ENCODE measurements around the gene MPL.
"Not testable (repeated sequence)": the region's sequence is repeated elsewhere in the genome, so short reads cannot be mapped to it uniquely, and the experiment has no call there.

Gene MPL

DNA sequence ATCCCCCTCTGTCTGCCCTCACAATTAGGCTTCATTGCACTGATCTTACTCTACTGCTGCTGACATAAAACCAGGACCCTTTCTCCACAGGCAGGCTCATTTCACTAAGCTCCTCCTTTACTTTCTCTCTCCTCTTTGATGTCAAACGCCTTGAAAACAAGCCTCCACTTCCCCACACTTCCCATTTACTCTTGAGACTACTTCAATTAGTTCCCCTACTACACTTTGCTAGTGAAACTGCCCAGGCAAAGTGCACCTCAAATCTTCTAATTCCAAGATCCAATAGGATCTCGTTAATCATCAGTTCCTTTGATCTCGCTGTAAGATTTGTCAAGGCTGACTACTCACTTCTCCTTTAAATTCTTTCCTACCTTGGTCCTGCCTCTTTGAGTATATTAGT is 15.3 kb downstream of the MPL start:
- no peak for DNase-seq (ENCODE audit: low read depth, low spot score)

DNA sequence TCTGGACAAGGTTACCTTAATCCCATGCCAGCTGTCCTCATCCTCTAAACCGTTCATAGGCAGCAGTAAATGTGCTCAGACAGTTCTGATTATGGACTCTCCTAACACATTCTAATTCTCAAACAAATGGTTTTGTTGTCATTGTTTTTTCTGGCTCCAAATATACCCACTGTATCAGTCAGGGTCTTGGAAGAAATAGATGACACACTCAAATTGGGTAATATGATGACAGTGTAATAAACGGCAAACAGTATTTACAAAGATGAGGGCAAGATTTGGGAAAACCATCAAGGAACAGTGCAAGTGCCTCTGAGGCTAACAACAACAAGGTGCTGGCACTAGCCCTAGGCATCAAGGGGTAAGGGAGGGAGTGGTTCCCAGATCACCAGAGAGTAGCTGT is 16.9 kb downstream of the MPL start:
- DNase-seq (ENCODE audit: low read depth, low spot score) = no peak

DNA sequence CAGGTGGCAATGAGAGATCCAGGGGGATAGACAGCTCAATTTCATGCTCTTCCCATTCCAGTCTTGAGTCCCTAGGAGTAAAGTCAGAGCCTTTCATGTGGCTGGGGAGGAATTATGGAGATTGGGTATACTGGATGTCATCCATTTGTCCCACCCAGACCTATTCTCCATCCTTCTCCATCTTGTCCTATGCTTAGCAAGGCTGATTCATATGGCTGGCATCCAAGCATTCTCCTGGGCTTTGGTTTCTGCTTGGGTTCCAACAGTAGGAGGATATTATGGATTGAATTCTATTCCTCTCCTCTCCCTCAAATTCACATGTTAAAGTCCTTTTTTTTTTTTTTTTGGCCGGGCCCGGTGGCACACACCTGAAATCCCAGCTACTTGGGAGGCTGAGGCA is 17.3 kb downstream of the MPL start:
- no peak for DNase-seq (ENCODE audit: low read depth, low spot score)

DNA sequence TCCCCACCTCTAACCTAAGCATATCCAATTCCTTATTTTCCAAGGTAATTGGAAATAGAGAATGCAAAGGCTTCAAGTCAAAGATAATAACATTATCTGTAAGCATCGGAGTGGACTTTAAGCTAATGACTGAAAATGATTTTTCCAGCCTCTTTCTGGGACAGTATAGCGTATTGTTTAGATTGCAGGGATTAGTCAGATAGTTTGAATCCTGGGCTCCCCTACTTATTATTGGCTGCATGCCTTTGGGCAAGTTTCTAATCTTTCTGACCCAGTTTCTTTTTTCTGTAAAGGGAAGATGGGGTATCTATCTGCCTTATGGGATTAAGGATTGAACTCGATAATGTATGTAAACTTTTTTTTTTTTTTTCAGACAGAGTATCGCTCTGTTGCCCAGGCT is 19.6 kb downstream of the MPL start:
- no peak for DNase-seq (ENCODE audit: low read depth, low spot score)

DNA sequence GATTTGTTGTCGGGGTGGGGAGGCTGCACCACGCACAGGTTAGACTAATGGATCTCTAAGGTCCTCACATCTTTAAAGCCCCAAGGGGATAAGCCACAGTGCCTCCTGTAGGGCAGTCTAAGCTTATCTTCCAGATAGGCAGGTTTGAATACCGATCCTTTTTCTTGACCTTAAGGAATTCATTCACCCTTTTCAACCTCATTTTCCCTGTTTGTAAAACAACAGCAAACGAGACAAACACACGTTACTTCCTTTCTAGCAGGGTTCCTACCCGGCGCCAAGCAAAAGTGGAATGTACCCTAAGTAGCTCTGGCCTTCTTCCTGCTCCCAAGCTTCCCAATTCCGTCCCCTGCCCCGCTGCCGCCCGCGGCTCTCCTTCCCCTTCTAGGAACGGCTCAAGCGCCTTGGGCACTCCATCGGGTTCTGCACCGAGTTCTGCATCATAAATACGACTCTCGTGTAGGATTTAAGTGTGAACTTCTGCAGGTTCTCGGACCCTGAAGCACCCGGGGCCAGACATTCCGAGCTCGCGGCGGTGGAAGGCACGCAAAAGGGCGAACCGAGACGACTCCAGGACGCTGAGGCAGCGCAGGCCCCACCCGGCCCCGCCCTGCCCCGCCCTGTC is 20.6 kb downstream of the MPL start:
- peak; percentile 64 for DNase-seq (ENCODE audit: low read depth, low spot score)

DNA sequence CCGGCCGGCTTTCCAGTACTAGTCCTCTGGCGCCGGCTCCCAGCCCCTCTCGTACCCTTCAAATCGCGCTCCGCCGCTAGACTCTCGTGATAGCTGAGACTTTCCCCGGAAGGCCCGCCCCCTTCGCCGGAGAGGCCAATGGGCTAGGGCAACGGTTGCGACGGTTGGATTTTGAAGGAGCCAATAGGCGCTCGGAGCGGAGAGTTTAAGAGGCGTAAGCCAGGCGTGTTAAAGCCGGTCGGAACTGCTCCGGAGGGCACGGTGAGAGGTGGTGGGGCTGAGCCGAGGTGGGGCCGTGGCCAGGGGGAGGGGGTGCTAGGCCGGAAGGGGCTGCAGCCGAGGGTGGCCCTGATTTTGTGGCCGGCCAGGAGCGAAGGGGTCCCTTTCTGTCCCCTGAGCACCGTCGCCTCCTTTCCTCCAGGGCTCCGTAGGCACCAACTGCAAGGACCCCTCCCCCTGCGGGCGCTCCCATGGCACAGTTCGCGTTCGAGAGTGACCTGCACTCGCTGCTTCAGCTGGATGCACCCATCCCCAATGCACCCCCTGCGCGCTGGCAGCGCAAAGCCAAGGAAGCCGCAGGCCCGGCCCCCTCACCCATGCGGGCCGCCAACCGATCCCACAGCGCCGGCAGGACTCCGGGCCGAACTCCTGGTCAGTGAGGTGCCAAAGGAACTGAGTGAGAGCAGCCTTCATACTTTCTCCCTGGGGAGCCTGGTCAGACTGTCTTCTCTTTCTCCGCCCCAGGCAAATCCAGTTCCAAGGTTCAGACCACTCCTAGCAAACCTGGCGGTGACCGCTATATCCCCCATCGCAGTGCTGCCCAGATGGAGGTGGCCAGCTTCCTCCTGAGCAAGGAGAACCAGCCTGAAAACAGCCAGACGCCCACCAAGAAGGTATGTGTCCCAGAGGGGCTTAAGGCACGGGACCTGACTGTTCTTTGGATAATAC is 21.4 kb downstream of the MPL start, which contains the start of gene CDC20:
TSS of gene CDC20 (plus strand) at position 236 of the 948 bp plus-strand sequence. CDS start at position 471, 235 bp downstream.
- peak; percentile 99 for DNase-seq (ENCODE audit: low read depth, low spot score)

DNA sequence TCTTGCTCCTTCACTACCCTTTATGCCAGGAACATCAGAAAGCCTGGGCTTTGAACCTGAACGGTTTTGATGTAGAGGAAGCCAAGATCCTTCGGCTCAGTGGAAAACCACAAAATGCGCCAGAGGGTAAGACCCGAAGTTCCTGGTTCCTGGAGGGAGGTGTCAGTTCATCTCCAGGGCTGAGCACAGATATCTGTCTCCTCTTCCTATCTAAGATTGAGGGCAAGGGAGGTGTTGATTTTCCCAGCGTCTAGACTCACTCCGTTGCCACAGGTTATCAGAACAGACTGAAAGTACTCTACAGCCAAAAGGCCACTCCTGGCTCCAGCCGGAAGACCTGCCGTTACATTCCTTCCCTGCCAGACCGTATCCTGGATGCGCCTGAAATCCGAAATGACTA is 22.1 kb downstream of the MPL start:
- no peak for DNase-seq (ENCODE audit: low read depth, low spot score)

DNA sequence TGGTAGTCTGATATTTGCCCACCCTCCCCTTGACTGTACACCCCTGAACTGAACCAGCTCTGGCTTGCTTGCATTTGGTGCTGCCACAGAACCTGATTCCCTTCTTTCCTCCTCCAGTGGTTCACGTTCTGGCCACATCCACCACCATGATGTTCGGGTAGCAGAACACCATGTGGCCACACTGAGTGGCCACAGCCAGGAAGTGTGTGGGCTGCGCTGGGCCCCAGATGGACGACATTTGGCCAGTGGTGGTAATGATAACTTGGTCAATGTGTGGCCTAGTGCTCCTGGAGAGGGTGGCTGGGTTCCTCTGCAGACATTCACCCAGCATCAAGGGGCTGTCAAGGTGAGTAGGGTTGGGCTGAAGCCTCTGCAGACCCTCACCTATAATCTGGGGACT is 23.0 kb downstream of the MPL start:
- no peak for DNase-seq (ENCODE audit: low read depth, low spot score)

DNA sequence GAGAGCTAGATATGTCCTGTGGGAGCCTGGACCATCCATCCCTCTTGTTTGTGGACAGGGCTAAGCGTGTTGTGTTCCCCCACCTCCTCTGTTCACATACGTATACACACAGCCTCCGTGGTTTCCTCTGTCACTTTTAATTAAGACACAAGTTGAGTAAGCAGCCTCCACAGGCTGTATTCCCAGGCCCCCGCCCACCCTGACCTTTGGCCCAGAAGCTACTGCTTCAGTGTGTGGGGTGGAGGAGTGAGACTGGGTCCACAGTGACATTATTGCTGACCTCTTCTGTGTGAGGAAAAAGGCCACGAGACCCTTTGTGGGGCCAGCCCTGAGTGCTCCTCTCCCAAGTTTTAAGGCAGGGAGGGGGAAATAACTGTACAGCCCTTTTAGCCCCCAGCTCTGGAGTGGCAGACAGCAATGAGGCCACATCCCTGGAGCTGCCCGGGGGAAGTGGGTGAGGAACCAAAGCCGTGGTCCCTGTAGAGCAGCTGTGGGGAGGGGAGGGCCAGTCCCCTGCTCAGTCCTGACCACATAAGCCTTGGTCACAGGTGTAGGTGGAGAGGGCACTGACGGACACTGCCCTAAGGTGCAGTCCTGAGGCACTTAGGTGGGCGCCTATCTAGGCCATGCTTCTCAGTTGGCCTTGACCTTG is 25.8 kb downstream of the MPL start:
- DNase-seq (ENCODE audit: low read depth, low spot score) = no peak

DNA sequence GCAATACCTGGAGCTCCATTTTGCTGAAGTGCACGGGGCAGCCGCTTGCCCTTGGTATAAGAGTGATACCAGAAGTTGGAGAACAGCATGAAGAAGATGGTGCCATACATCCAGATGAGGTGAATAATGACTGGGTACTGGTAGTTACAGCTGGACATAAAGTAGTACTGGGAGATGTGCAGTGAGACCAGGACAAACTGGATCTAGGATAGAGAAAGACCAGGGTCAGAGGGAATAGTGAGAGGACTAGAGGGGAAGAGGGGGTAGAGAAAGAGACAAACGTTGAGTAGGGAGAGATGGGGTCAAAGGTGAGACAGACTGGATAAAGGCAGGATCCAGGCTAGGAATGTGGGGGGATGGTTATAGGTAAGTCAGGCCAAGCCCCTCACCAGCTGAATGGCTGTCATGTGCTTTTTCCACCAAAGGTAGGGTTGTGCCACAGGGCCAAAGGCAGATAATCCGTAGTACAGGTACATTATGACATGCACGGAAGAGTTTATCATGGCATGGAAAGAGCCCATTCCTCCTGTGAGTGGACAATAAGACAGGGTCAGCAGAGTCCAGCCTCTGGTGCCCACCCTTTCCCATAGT is 26.4 kb downstream of the MPL start:
- no peak for DNase-seq (ENCODE audit: low read depth, low spot score)

DNA sequence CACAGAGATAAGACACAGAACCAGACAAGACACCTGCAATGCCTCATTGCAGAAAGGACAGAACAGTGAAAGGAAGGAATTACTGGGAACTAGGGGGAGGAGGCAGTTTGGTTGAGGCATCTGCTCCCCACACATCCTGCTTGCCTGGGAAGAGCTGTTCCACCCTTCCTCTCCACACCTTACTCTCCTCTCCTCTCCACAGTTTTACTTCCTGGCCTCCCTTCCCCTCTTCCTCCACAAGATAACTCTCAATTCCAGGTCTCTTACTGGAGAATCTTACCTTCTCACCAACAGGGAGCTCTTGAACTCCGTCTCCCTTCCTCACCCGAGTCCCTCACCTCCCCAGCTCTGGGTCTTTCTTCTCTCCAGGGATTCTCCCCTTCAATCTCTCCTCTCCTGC is 28.1 kb downstream of the MPL start:
- DNase-seq (ENCODE audit: low read depth, low spot score) = no peak

DNA sequence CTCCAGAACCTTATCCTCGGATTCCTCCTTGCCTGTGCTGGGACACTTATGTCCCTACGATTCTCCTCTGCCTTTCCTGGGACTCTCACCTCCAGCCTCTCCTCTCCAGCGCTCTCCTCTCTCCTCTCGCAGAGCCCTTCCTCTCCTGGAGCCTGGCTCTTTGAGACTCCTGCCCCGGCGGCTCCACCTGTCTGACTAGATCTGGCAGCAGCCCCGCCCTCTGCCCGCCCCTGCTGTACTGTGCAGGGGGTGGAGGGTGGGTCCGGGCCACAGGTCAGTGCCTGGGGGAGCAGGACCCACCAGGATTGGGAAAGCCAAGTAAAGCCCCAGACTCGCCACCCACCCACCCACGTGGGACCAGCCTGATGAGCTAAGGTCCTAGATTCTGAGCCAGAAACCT is 28.6 kb downstream of the MPL start:
- DNase-seq (ENCODE audit: low read depth, low spot score) = no peak

DNA sequence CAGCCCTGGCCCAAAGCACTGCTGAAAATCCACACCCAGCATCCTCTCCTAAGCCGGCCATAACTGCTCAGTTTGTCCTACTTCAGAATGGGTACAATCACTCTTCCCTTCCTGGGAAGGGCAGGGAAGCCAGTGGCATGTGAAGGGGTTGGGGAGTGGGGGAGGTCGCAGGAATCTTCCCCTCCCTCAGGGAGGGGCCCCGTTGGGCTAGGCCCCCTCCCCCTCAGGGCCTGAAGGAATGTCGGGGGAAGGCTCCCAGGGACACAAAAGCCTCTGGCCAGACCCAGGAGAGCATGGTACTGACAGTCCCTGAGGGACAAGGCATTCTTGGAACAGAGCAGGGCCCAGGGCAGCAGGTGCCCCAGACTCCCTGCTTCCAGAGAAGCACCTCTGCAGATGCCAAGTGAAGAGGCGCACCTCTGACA is 29.0 kb downstream of the MPL start:
- DNase-seq (ENCODE audit: low read depth, low spot score) = no peak

DNA sequence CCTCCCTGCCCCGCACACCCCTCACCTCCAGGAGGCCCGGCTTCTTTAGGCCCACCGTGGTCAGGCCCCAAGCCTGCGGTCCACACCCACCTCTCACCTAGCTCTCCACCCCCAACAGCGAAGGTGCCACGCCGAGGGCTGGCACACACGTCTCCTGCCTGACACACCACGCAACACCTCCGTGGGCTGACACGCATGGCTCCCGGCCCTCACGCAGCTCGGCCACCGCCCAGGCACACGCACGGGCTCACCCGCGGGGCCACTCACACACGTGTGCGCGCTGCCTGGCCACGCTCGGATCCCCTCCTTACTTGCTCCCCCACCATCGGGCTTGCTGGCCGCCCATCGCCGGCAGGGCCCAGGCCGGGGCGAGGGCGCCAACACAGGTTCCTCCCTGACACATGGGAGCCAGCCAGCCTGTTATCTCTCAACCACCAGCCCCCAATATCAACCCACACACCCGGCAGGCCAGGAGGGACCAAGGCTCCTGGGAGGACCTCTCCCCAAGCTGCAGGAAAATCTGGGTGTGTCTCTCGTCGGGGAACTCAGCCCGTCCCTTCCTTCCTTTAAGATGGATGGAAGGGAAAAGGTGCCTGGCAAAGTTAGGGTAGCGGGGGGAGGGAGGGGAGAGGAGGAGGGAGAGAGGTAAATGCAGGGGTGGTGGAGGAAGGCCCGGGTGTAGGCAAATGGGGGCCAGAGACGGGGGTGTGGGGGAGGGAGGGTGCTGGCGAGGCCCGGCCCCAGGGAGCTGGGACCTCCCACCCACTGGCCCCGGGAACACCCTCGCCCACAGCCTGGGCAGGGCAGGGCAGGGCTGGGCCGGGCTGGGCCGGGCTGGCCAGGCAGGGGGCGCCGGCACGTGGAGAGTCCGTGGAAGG is 29.6 kb downstream of the MPL start:
- no peak for DNase-seq (ENCODE audit: low read depth, low spot score)

DNA sequence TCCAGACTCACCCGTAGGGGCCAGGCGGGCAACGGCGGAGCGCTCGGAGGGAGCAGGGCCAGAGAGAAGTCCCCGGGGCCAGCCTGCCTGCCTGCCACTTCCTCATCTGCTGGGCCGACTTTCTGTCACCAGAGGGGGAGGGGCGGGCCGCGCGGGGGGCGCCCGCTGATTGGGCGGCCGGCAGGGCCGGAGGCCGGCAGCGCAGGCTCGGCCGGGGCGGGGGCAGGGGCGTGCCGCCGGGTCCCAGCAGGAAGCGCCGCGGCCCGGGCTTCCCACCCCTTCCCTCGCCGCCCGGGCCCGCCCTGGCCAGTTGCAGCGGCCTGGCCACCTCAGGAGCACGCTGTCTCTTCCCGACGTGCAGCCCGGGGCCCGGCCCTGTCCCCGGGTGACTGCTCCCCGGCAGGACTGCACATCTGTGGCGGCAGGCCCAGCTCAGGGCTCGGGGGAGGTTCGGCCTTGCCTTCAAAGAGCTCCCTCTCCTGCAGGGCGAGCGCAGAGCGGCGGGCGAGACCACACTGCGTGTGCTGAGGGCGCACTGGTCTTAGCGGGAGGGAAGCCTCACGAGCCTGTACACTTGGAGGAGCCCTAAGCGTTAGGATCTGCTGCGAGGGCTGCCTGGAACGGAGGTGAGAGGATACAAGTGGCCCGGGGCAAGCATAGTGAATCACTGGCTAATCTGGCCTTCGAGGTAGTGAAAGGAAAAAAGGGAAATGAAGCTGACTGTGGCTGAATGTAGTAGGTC is 30.5 kb downstream of the MPL start, which contains the start of gene ELOVL1:
TSS of gene ELOVL1 (minus strand) at position 108 of the 742 bp plus-strand sequence. CDS start 2,402 bp downstream, outside the sequence.
- peak; percentile 96 for DNase-seq (ENCODE audit: low read depth, low spot score)

DNA sequence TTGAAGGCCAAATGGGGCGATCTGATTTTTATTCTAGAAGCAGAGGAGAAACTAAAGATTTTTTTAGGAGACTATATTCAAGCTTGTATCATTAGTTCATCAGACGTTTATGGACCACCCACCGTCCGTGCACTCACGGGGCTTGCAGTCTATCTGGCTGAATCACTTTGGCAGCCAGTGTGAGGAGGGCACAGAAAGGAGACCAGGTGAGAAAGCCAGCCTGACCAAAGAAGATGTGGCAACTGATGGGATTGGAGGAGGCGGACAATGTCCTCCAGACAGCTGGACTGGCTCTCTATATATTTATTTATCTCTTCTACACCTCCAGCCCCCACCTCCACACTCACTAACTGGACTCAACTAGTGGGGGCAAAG is 31.0 kb downstream of the MPL start:
- no peak for DNase-seq (ENCODE audit: low read depth, low spot score)

DNA sequence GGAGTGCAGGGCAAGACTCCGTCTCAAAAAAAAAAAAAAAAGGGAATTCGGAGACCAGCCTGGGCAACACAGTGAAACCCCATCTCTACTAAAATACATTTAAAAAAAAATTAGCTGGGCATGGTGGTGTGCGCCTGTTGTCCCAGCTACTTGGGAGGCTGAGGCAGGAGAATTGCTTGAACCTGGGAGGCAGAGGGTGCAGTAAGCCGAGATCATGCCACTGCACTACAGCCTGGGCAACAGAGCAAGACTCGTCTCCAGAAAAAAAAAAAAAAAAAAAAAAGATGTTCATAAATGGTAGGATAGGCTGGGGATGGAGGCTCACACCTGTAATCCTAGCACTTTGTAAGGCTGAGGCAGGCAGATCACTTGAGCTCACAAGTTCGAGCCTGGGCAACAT is 32.2 kb downstream of the MPL start:
- not testable (repeated sequence) for DNase-seq (ENCODE audit: low read depth, low spot score)

DNA sequence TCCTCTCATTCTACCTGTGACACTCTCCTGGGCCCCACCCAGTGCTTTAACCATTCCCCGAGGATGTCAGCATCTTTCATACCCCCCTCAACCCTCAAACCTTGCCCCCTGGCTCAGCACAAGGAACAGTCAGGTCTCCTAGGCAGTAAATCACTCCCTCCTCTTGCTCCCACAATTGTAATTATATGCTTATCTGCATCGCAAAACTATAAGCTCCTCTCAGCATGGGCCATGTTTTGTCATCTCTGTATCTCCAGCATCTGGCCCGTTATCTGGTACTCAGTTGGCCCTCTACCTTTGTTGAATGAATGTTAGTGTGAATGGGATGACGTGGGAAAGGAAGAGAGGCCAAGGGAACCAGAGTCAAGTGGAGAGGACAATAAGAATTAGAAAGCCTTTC is 32.9 kb downstream of the MPL start:
- DNase-seq (ENCODE audit: low read depth, low spot score) = no peak

DNA sequence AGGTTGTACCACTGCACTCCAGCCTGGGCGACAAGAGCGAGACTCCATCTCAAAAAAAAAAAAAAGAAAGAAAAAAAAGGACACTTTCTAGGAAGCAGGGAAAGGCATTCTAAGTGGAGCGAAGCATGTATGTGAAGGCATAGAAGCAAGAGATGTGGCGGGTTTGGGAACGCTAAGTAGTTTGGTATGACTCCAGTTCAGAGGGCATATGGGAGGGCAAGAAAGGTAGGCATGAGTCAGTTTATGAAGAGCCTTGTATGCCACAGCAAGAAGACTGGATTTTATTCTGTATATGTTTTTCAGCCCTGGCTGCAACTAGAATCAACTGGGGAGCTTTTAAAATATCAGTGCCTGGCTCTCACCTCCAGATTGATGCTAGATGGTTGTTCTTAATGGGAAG is 34.6 kb downstream of the MPL start:
- no peak for DNase-seq (ENCODE audit: low read depth, low spot score)
